HepG2 (cell line): ENCODE data around the gene EXOSC7.

Experiments used
- CBX2 ChIP-seq, 2 experiments: fragments of 200-600 bp in 1 of 2; sonication (generic); formaldehyde crosslinking in 1 of 2; IDR thresholded peaks; 2 replicates each; pipeline versions ENCODE4 v1.7.0 to v1.8.1; 2018 to 2022; ENCODE audit warnings: low read depth in 2 of 2, low read length in 1 of 2, mild to moderate bottlenecking in 1 of 2, missing genetic modification reagents in 1 of 2
- POLR2A ChIP-seq, 2 experiments: IDR thresholded peaks; 2 replicates each; pipeline ENCODE4 v1.6.1; 2011; ENCODE audit warnings: low read depth in 2 of 2, low read length in 2 of 2, mild to moderate bottlenecking in 1 of 2, moderate library complexity in 1 of 2; ENCODE audit not compliant: insufficient read depth in 1 of 2
- ZNF780A ChIP-seq: sonication (generic); formaldehyde crosslinking; IDR thresholded peaks from 2 replicates; pipeline ENCODE4 v1.8.0; 2022; ENCODE audit warnings: mild to moderate bottlenecking, missing genetic modification reagents, moderate library complexity

DNA sequence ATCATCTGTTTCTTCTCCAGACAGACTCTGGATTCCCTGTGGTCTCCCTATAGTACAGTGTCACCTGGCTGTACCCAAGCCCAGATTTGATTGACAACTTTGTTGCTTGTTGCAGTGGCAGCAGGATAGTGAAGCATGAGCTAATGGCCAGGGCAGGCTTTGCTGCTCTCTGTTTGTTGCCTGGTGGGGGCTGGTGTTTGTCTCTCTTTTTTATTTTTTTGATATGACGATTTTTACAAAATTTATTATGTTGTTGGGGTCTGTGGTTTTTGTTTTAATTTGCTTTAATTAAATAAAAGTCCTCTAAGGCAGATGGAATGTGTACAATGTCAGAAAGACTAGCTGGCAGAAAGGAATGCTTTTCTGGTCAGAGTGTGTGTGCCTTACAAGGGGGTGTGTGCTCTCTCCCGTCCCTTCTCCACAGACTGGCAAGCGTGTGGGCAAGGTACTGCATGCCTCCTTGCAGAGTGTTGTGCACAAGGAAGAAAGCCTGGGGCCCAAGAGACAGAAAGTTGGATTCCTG is 34.8 kb downstream of the EXOSC7 start:
- TF ChIP-seq POLR2A (IDR thresholded peaks at IDR 0.05; ENCODE audit: insufficient read depth in 1 of 2, low read depth in 2 of 2, low read length in 2 of 2) (no peak), ZNF780A (no peak), CBX2 (IDR thresholded peaks at IDR 0.05; ENCODE audit: low read depth, low read length) (no peak), CBX2 (CRISPR knock-in tag; IDR thresholded peaks at IDR 0.05; ENCODE audit: low read depth) (no peak)
